ENCODE data around the gene GJD4.

GRCh38 chr10:35577926-35578617 is 27.1 kb upstream of the GJD4 start:
- no peak for TF ChIP-seq CTCF (IDR thresholded peaks at IDR 0.05)
- TF ChIP-seq POLR2AphosphoS5 (IDR thresholded peaks at IDR 0.05), result no peak
